GM12801 (cell line): ENCODE data around the gene STARD8.

ENCODE experiments used
- CTCF ChIP-seq: IDR thresholded peaks from one replicate; pipeline ENCODE4 v1.5.1; 2011; ENCODE audit warnings: control low read depth; ENCODE audit not compliant: insufficient read length; ENCODE audit errors: extremely low read depth

Gene STARD8

GRCh38 chrX:68686097-68686977, 38.9 kb downstream of the STARD8 start:
- TF ChIP-seq CTCF, result no peak

GRCh38 chrX:68690936-68691501, 43.6 kb downstream of the STARD8 start:
- no peak for TF ChIP-seq CTCF

- TF ChIP-seq CTCF, result no peak
Observed at GRCh38 chrX:68691921-68692320, 44.5 kb downstream of the STARD8 start.

- no peak for TF ChIP-seq CTCF
Observed at GRCh38 chrX:68692651-68693050, 45.2 kb downstream of the STARD8 start.

GRCh38 chrX:68693481-68694434, 46.3 kb downstream of the STARD8 start:
- no peak for TF ChIP-seq CTCF

GRCh38 chrX:68694435-68695205, 47.2 kb downstream of the STARD8 start:
- TF ChIP-seq CTCF, result no peak
